GM10266 (cell line): ENCODE results near the gene KLHL3.

Source experiments
- DNase-seq: peaks from one replicate; pipeline ENCODE4 v3.0.0; 2012; ENCODE audit errors: extremely low spot score
- CTCF ChIP-seq: IDR thresholded peaks from 2 replicates; pipeline ENCODE4 v1.5.1; 2012; ENCODE audit warnings: mild to moderate bottlenecking, low read depth; ENCODE audit not compliant: control insufficient read depth, insufficient read depth; ENCODE audit errors: missing control alignments

Gene KLHL3

DNA sequence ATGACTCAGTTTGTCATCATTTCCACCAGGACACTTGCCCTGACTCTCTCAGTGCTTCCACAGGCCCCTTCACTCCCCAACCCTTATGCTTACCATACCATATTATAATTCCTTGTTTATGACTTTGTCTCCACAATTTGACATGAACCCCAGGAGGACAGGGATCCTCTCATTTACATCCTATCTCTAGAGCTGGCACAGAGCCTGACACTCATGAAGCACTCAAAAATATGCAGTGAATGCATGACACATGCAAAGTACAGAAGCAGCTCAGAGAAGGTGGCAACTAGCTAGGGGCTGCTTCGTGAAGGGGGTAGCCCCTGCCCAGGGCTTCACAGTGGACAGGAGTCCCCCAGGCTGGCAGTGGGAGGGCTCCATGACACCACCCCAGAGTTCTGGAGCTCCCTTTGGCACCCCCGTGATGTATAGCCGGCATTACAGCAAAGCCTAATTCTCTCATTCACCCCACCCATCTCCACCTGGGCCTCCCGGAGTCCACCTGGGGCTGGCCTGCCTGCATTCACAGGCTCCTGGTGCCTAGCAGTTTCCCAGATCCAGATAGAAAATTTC is 124.8 kb downstream of the KLHL3 start:
- no peak for TF ChIP-seq CTCF
- no peak for DNase-seq

- DNase-seq = no peak
- TF ChIP-seq CTCF = no peak
Observed at GRCh38 chr5:137610598-137610997, 125.3 kb downstream of the KLHL3 start.

DNA sequence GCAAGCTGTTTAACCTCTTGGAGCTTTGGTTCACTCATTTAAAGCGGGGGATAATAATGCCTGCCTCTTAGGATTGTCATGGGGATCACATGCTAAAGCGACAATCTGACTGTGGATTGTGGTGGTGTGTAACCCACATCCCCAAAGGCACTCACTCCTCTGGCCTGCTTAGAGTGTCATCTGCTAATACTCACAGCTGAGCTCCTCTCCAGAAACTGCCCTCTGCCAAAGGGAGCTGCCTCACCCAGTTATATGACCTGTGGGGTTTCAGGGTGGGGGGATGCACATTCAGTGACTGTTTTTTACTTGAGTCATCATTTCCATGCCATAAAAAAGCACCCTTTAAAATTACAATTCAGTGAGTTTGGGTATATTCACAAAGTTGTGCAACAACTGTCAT is 126.8 kb downstream of the KLHL3 start:
- no peak for DNase-seq
- TF ChIP-seq CTCF = no peak

GRCh38 chr5:137607771-137608170 is 128.1 kb downstream of the KLHL3 start:
- DNase-seq = no peak
- TF ChIP-seq CTCF = no peak

DNA sequence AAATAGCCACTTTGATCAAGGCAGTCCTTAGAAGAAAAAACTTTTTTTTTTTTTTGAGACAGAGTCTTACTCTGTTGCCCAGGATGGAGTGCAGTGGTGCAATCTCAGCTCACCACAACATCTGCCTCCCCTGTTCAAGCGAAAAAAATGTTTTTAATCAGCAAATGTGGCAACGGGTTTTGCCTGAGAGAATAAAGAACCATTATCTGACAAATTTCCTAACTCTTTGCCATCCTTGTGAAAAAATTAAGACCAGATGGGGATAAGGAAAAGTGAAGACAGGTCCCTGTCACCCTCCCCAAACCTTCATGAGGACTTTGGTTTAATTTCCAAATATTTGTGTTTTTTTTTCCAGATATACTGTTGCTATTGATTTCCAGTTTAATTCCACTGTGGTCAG is 129.5 kb downstream of the KLHL3 start:
- TF ChIP-seq CTCF = no peak
- DNase-seq = no peak

- DNase-seq = no peak
- no peak for TF ChIP-seq CTCF
Observed at GRCh38 chr5:137605411-137605810, 130.5 kb downstream of the KLHL3 start.

DNA sequence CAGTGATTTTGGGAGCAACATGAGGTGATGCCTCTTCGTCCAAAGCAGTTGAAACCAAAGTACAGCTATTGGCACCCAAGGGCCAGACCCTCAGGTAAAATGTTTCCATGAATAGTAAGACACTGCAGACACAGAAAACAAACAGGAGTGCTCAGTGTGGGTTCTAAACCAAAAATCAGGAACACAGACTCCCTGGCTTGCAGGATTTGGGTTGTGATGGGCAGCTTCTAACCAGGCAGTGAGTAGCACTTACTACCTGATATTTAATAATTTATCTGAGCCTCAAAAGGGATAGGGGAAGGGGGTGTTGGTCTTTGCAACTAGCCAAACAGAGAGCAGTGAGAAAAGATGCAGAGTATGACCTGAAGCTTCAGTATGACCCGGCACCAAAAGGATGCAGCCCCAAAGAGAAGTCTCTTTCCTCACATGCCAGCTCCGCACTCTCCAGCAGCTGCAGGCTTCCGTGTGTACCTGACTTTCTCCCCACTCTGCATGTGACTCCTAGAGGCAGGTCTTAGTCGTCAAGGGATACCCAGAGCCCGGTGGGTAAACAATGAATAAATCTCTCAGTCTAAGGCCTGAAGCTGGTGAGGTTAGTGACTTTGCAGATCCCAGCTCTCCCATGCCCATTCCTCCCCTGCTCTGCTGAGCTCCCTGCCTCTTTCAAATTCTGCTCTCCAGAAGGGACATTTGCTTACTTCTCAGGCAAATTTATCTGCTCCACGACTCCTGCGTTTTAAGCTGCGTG is 131.4 kb downstream of the KLHL3 start:
- DNase-seq = no peak
- no peak for TF ChIP-seq CTCF
